ENCODE data around the gene EZR.
A peak's percentile ranks its signal among the peaks of the same experiment; 100 is the strongest.
"Not testable (repeated sequence)": the region's sequence is repeated elsewhere in the genome, so short reads cannot be mapped to it uniquely, and the experiment has no call there.

EZR gene

GRCh38 chr6:158797331-158798310 lies 21.5 kb downstream of the EZR start:
- DNase-seq, result peak in 1 of 2 donors; percentile 12

- DNase-seq, result no peak
Observed at GRCh38 chr6:158796353-158796752, 22.8 kb downstream of the EZR start.

GRCh38 chr6:158795516-158795915 lies 23.7 kb downstream of the EZR start:
- DNase-seq, result no peak

GRCh38 chr6:158793432-158793831 lies 25.7 kb downstream of the EZR start:
- peak; percentile 25 to 28 for DNase-seq

DNA sequence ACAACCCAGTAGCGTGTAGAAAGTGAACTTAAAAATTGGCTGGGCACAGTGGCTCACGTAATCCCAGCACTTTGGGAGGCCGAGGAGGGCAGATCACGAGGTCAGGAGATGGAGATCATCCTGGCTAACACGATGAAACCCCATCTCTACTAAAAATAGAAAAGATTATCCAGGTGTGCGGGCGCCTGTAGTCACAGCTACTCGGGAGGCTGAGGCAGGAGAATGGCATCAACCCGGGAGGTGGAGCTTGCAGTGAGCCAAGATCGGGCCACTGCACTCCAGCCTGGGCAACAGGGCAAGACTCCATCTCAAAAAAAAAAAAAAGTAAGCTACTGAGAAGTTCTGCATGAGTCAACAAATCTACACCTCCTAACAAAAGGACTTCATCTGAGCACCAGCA lies 26.7 kb downstream of the EZR start:
- not testable (repeated sequence) for DNase-seq

DNA sequence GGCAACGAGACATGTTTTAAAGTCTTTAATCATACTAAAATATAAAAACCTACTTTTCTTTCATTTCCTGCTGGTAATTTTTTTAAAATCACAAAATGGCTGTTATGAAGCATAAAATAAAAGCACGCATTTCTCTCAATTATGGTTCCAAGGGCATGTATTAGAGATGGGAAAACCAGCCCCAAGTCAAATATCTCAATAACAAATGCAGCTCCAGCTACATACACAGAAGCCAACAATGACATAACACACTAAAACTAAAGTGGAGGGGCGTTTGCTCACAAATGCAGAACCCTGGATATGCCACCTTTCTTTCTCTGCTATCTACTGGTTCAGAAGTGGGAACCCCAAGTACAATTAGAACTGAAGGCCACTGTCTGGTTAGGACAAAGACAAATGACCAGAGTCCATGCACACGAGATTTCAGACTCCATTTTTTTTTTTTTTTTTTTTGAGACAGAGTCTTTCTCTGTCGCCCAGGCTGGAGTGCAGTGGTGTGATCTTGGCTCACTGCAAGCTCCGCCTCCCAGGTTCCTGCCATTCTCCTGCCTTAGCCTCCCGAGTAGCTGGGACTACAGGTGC lies 27.8 kb downstream of the EZR start:
- DNase-seq, result no peak

GRCh38 chr6:158789115-158789917 lies 29.9 kb downstream of the EZR start:
- no peak for DNase-seq

DNA sequence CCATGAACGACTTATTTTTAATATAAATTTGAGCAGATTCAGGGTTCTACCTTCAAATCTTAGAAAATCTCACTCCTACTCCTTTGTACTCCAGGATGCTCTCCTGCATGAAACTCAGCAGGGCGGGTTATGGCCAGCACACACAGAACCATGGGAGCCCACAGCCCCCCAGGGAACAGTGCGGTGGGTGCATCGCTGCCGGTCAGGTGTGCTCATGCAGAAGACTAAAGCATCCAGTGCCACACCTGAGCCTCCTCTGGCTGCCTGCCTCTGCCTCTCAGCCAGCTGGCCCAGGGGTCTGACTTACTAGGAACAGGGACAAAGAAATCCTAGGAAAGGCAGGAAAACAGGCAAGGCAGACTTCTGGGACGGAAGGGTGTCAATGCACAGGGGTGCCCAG lies 31.8 kb downstream of the EZR start:
- no peak for DNase-seq

GRCh38 chr6:158786645-158787304 lies 32.4 kb downstream of the EZR start:
- DNase-seq, result no peak

DNA sequence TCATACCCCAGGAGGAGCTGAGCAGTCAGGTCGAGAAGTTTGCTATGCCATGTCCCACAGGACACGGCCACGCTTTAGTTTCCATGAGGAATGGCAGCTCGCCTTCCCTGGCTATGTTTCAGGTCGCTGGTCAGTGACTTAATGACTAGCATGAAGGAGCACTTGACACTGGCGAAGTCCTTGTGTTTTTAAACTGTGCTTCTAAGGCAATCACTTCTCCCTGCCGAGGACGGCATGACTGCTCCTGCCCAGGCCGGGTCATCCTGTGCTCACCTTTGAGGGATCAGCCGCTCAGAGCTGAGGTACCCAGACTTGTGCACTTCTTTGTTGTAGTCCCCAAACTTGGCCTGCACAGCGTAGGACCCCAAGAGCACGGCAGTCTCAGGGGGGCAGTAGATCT lies 34.1 kb downstream of the EZR start:
- no peak for DNase-seq

DNA sequence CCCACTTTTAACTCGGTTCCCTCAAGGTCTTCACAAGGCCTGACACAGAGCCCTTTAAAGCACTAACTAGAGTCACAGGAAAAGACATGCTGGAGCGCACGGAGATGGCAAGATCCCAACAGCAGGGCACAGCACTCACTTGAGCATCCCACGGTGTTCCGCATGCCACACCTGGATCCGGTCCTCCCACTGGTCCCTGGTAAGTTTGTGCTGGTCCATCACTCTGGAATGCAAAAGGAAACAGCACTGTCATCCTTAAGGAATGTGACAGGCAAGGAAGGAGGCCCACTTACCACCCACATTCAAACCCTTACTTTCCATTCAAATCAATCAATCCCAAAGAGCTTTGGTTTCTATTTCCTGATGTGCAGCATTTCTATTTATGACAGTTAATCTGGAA lies 34.7 kb downstream of the EZR start:
- no peak for DNase-seq

DNA sequence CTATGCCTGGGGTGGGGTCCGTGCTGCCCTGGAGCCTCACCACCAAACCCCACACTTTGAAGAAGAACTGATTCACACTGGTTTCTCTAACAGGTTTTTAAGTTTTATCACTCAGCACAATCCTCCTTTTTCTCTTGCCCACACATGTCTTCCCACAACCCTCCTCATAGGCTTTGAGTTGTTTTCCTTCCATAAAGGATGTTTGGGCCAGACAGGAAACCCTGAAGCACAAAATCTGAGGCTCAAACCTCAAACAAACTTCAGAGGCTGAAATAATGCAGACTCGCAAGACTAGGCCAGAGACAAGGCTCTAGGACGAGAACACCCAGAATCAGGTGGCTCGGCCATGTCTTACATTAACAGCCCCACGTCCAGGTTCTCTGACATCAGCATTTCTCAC lies 35.3 kb downstream of the EZR start:
- no peak for DNase-seq

DNA sequence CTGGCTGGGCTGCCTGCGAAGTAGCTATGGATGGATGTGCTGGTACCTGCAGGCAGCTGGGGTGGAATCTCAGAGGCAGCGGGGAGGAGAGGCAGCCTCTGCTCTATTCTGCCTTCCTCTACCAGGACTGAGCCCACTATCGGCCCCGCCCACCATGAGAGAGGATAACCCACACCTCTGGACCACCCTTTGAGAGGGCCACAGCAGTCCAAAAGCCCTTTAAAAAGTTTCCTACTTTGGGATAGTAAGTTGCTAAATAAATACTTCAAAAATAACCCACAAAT lies 36.1 kb downstream of the EZR start:
- no peak for DNase-seq

DNA sequence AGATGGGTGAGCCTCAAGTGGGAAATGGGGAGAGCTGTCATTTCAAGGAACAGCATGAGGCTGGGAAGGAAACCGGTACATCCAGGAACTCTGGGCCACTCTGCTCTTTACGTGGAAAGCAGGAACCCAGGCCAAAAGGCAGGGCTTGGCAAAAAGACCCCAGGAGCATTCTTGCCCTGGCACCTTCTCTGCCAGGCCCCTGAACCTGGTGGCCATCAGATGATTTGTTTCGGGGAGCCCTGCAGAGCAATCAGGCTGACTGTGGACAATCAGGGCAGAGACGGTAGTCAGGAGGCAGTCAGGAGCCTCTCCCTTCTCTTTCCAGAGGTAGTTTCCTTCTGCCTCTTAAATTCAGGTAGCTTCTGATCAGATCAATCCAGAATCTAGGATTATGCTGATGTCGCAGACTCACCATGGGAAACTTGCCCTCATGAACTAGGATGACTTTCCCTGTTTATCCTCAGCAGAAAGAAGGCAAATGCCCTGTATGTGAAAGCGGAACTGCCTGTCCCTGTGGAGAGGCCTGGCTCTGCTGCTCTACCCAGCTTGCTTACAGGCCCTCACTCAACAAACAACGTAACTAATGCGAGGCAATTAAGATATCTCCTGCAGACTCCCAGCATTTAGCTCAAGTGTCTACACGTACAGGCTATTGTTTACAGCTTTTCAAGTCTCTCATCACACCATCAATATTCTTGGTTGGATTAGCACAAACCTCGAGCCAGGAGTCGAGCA lies 36.6 kb downstream of the EZR start:
- no peak for DNase-seq

GRCh38 chr6:158781692-158782373 lies 37.3 kb downstream of the EZR start:
- DNase-seq, result peak in 1 of 2 donors; percentile 24

DNA sequence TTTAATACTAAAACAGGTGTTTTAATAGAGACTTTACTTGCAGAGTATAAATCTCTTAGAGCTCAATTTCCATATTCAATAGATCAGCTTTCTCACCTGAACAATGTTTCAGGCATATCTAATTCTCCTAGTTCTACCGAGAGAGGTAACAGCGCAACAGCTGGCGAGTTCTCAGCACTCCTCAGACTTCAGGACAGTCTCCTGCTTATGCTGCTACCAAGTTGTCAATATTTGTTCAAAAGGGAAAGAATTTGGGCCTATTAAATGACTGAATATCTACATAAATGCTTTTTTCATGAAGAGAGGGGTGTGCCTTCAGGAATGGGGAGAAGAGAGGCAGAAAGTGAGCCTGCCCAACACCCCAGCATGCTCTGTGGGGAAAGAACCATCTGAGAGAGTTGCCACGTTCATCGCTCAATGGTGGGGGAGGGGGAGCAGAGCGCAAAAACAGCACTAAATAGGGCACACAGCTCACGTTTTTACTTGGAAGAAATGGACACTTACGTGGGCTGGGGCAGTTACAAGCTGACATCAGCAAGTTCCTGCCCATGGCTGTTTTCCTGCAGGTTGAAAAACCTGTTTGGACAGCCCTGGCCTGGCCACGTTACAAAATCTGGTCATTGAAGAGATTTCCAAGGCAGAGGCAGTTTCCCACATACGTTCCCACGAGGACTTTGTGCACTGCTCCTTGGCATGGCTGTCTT lies 38.0 kb downstream of the EZR start:
- no peak for DNase-seq

GRCh38 chr6:158780246-158780884 lies 38.8 kb downstream of the EZR start:
- DNase-seq, result no peak

GRCh38 chr6:158778005-158778527 lies 41.1 kb downstream of the EZR start:
- DNase-seq, result no peak

DNA sequence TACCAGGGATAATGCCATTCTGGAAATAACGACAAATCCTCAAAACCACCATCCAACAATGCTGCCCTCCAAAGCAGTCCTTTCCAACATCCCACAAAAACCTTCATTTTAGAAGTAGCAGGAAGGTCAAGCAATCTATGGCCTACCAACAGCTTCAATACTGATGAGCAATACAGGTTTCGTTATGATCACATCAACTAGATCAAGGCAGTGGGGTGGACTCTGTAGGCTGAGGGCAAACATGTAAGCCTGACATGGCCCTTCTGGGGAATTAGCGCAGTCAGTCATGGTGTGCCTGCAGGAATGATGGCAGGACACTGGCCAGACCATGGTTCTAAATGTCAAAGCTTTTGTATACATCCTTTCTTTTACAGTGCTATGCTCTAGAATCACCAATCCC lies 41.7 kb downstream of the EZR start:
- DNase-seq, result no peak

- no peak for DNase-seq
Observed at GRCh38 chr6:158776737-158777136, 42.4 kb downstream of the EZR start.
